Endothelial cell of umbilical vein (primary cell): ENCODE measurements around the gene SWSAP1. TPM values are rescaled to one million over a fixed set of nuclear protein-coding genes. Genes with fewer than 3 reads are reported as not detected.

Experiments
- BruUV-seq: library from RNA; stranded (reverse); fragments of 400-500 nt; replicated peaks from 2 replicates; lab custom pipeline; 2021; lab: Mats Ljungman, UMichigan
- CTCF ChIA-PET: fragments of 300-600, 350-600 bp; sonication (Branson Sonifier 250); formaldehyde crosslinking; loops from one replicate; lab custom pipeline; 2021; ENCODE audit warnings: antibody characterized with exemption, inconsistent platforms; lab: Charles Lee
- POLR2A ChIA-PET: fragments of 300-600, 350-600 bp; sonication (Branson Sonifier 250); formaldehyde crosslinking; loops from one replicate; lab custom pipeline; 2021; ENCODE audit warnings: antibody characterized with exemption, inconsistent platforms; lab: Charles Lee
- DNase-seq: peaks from one replicate; pipeline ENCODE4 v3.0.0-alpha.2; 2011; ENCODE audit warnings: low read depth, low spot score
- FAIRE-seq: peaks from 2 replicates; lab custom pipeline; 2011; peaks lifted over from hg19 to GRCh38; lab: Jason Lieb, UNC
- H2AFZ ChIP-seq: 2 replicates; pipeline ENCODE4 v1.6.0; 2012; ENCODE audit warnings: low read depth, low read length, control low read depth, inconsistent platforms
- H3K27ac ChIP-seq: 2 replicates; pipeline ENCODE4 v1.5.1; 2011; ENCODE audit warnings: low read depth, mild to moderate bottlenecking, control low read depth, low read length, moderate library complexity; ENCODE audit not compliant: insufficient read depth
- H3K27me3 ChIP-seq, 2 experiments: 2 replicates each; pipeline versions ENCODE4 v1.6.0 to v1.6.1; 2011; ENCODE audit warnings: low read length in 2 of 2, mixed read lengths in 1 of 2; ENCODE audit not compliant: control insufficient read depth in 2 of 2, insufficient read depth in 2 of 2
- H3K36me3 ChIP-seq, 2 experiments: 2 replicates in 1 of 2; 3 replicates in 1 of 2; pipeline ENCODE4 v1.5.1; 2011; ENCODE audit warnings: low read length in 2 of 2, mild to moderate bottlenecking in 1 of 2, moderate library complexity in 1 of 2; ENCODE audit not compliant: control insufficient read depth in 2 of 2, insufficient read depth in 2 of 2; ENCODE audit errors: extremely low read depth in 1 of 2
- H3K4me1 ChIP-seq: 3 replicates; pipeline ENCODE4 v1.5.1; 2011; ENCODE audit warnings: mild to moderate bottlenecking, low read length; ENCODE audit not compliant: control insufficient read depth, insufficient read depth; ENCODE audit errors: extremely low read depth
- H3K4me2 ChIP-seq: 2 replicates; pipeline ENCODE4 v1.6.1; 2011; ENCODE audit warnings: low read length, control low read depth, mixed read lengths; ENCODE audit not compliant: insufficient read depth
- H3K4me3 ChIP-seq, 3 experiments: fragments of 200-600 bp in 1 of 3; sonication (generic), shearing (Covaris generic) in 1 of 3; replicated peaks in 1 of 3; 2 replicates each; pipeline ENCODE4 v1.5.1; 2011 to 2016; ENCODE audit warnings: control low read depth in 3 of 3, low read length in 3 of 3, mild to moderate bottlenecking in 2 of 3, inconsistent platforms in 1 of 3, low read depth in 1 of 3, moderate library complexity in 1 of 3; ENCODE audit not compliant: insufficient read depth in 1 of 3
- H3K79me2 ChIP-seq: 2 replicates; pipeline ENCODE4 v1.6.0; 2012; ENCODE audit warnings: low read length, inconsistent platforms; ENCODE audit not compliant: control insufficient read depth, insufficient read depth
- H3K9ac ChIP-seq: replicated peaks from 2 replicates; pipeline ENCODE3; 2011; ENCODE audit warnings: low read length, control low read depth; ENCODE audit not compliant: insufficient read depth; ENCODE audit errors: extremely low read depth
- H3K9me1 ChIP-seq: replicated peaks from 3 replicates; pipeline ENCODE4 v1.6.0; 2011; ENCODE audit warnings: mild to moderate bottlenecking, low read length; ENCODE audit not compliant: control insufficient read depth, insufficient read depth; ENCODE audit errors: extremely low read depth
- H3K9me3 ChIP-seq: replicated peaks from 2 replicates; pipeline ENCODE4 v1.5.1; 2012; ENCODE audit warnings: low read length, inconsistent platforms; ENCODE audit not compliant: control insufficient read depth, insufficient read depth
- H4K20me1 ChIP-seq: replicated peaks from 2 replicates; pipeline ENCODE3; 2011; ENCODE audit warnings: mild to moderate bottlenecking, low read length; ENCODE audit not compliant: control insufficient read depth, insufficient read depth; ENCODE audit errors: extremely low read depth
- EZH2 ChIP-seq: IDR thresholded peaks from 2 replicates; pipeline ENCODE4 v1.6.1; 2012; ENCODE audit warnings: borderline replicate concordance, low read depth, mild to moderate bottlenecking, moderate library complexity, low read length, inconsistent platforms; ENCODE audit not compliant: severe bottlenecking
- FOS ChIP-seq: IDR thresholded peaks from 2 replicates; pipeline ENCODE4 v1.6.1; 2011; ENCODE audit warnings: mild to moderate bottlenecking, low read length, moderate library complexity, borderline replicate concordance; ENCODE audit not compliant: insufficient read depth
- GATA2 ChIP-seq: IDR thresholded peaks from 2 replicates; pipeline ENCODE4 v1.7.0; 2011; ENCODE audit warnings: low read depth, mild to moderate bottlenecking, moderate library complexity, mixed read lengths, low read length; ENCODE audit not compliant: insufficient read length, insufficient read depth
- JUN ChIP-seq: IDR thresholded peaks from 2 replicates; pipeline ENCODE4 v1.6.1; 2011; ENCODE audit warnings: borderline replicate concordance, low read depth; ENCODE audit not compliant: insufficient read length, insufficient read depth
- MYC ChIP-seq: IDR thresholded peaks from one replicate; pipeline ENCODE4 v1.6.1; 2011; ENCODE audit warnings: mild to moderate bottlenecking, low read depth, low read length
- POLR2A ChIP-seq: IDR thresholded peaks from 2 replicates; pipeline ENCODE4 v1.6.1; 2012; ENCODE audit warnings: low read depth, mild to moderate bottlenecking, control low read depth, low read length
- POLR2AphosphoS5 ChIP-seq: IDR thresholded peaks from 2 replicates; pipeline ENCODE4 v1.6.1; 2012; ENCODE audit warnings: low read depth, mild to moderate bottlenecking, control low read depth, low read length, moderate library complexity; ENCODE audit not compliant: insufficient read depth
- dilution Hi-C: fragments of 300-500 bp; cut with MboI; formaldehyde crosslinking; loops from one replicate; pipeline ENCODE4 v1.15.0; 2019; ENCODE audit warnings: low sequenced_read_pairs; ENCODE audit not compliant: extremely low pct_ligation_motif_present
- intact Hi-C: fragments of 100-400 bp; cut with micrococcal nuclease; formaldehyde crosslinking; loops from one replicate; pipeline ENCODE4 v1.10.0; 2022
- polyA plus RNA-seq, 4 experiments: library from polyadenylated mRNA; depleted of rRNA in 3 of 4; stranded (reverse) in 3 of 4; unstranded in 1 of 4; fragments of >200 nt; gene quantifications; 2 replicates each; pipeline versions ENCODE4 v1.2.1 to v1.2.3, GENCODE V29; 2011 to 2012; ENCODE audit warnings: missing spikeins in 1 of 4
- total RNA-seq: library from RNA; stranded (reverse); gene quantifications from 2 replicates; pipeline ENCODE4 v1.2.3, GENCODE V29; 2021
- TF ChIP-seq, protein P1 (sequence below): IDR thresholded peaks from 2 replicates; pipeline ENCODE4 v1.6.1; 2011; ENCODE audit not compliant: insufficient read depth, insufficient read length
- TF ChIP-seq, protein P2 (sequence below), 2 donors: IDR thresholded peaks; 1 replicate in 1 of 2; 2 replicates in 1 of 2; pipeline ENCODE4 v1.5.1; 2011; ENCODE audit warnings: low read length in 2 of 2, mild to moderate bottlenecking in 2 of 2, moderate library complexity in 2 of 2, control low read depth in 1 of 2, inconsistent platforms in 1 of 2, low read depth in 1 of 2; ENCODE audit not compliant: insufficient read depth in 1 of 2; ENCODE audit errors: extremely low read depth in 1 of 2

SWSAP1 gene
- total and polyA plus RNA-seq, 2 donors (not counting 3 experiments of a cell fraction or from before 2014, with no cell fraction given), result 3.7 to 4.4 TPM

DNA sequence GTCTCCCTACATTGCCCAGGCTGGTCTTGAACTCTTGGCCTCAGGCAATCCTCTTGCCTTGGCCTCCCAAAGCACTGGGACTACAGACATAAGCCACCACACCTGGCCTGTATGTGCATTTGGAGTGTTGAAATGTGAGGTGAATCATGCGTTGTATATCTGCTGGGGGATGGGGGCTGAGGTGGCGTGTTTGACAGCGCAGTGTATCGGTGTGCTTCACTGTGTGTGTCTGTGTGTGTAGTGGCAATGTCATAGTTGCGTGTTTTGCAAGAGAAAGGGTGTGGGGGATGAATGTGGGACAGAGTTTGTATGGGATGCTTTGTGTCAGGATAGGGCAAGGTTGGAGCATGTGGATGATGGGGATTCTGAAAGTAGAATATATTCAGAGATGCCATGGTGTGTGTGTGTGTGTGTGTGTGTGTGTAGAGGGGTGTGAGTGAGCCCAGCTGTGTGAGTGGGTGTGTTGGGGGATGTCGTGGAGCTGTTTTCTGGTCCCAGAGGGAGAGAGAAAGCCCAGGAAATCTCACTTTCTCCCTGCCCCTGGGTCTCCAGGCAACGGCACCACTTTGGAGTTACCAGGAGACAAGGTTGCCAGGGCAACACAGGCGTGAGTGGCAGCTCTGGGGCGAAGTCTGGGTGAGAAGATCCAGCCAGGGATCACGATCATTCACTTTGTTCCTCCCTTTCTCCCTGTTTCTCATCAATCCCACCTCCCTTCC lies 1.1 kb upstream of the SWSAP1 start:
- DNase-seq (no peak), FAIRE-seq (no peak)
- Histone ChIP-seq H3K9me3 (no peaks in the 10 kb centered on the region), H2AFZ (no peak overlapping the region), H3K27me3 (no peaks in the 10 kb centered on the region), H3K4me3 (no peak overlapping the region), H3K36me3 (no peaks in the 10 kb centered on the region), H3K9ac (no peak overlapping the region), H3K79me2 (peaks cover 3% of the 10 kb centered on the region), H3K4me1 (peaks cover 32% of the 10 kb centered on the region), H3K27ac (no peak overlapping the region), H4K20me1 (no peaks in the 10 kb centered on the region), H3K9me1 (no peaks in the 10 kb centered on the region), H3K4me2 (no peak overlapping the region)
- dilution Hi-C loops (no loop called here), intact Hi-C loops (no loop called here)
- ChIA-PET POLR2A (no interaction called here), CTCF (interaction anchor here (2.0 to 2.8 kb wide), 2 partner anchors 10 to 79 kb away, joined by 8 to 20 read pairs; partner anchors contain the start of gene EPOR)
- no TSS peak for BruUV-seq
- TF ChIP-seq POLR2AphosphoS5 (no peak), POLR2A (no peak), EZH2 (no peak), MYC (no peak), JUN (no peak), FOS (no peak), GATA2 (no peak)
- TF ChIP-seq, protein P1, sequence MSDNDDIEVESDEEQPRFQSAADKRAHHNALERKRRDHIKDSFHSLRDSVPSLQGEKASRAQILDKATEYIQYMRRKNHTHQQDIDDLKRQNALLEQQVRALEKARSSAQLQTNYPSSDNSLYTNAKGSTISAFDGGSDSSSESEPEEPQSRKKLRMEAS, result no peak
- TF ChIP-seq, protein P2, sequence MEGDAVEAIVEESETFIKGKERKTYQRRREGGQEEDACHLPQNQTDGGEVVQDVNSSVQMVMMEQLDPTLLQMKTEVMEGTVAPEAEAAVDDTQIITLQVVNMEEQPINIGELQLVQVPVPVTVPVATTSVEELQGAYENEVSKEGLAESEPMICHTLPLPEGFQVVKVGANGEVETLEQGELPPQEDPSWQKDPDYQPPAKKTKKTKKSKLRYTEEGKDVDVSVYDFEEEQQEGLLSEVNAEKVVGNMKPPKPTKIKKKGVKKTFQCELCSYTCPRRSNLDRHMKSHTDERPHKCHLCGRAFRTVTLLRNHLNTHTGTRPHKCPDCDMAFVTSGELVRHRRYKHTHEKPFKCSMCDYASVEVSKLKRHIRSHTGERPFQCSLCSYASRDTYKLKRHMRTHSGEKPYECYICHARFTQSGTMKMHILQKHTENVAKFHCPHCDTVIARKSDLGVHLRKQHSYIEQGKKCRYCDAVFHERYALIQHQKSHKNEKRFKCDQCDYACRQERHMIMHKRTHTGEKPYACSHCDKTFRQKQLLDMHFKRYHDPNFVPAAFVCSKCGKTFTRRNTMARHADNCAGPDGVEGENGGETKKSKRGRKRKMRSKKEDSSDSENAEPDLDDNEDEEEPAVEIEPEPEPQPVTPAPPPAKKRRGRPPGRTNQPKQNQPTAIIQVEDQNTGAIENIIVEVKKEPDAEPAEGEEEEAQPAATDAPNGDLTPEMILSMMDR (IDR thresholded peaks at IDR 0.05; ENCODE audit: extremely low read depth in 1 of 2, insufficient read depth in 1 of 2, low read depth in 1 of 2, low read length in 2 of 2), result no peak
